ENCODE data around the gene RPUSD4.

RPUSD4 gene

DNA sequence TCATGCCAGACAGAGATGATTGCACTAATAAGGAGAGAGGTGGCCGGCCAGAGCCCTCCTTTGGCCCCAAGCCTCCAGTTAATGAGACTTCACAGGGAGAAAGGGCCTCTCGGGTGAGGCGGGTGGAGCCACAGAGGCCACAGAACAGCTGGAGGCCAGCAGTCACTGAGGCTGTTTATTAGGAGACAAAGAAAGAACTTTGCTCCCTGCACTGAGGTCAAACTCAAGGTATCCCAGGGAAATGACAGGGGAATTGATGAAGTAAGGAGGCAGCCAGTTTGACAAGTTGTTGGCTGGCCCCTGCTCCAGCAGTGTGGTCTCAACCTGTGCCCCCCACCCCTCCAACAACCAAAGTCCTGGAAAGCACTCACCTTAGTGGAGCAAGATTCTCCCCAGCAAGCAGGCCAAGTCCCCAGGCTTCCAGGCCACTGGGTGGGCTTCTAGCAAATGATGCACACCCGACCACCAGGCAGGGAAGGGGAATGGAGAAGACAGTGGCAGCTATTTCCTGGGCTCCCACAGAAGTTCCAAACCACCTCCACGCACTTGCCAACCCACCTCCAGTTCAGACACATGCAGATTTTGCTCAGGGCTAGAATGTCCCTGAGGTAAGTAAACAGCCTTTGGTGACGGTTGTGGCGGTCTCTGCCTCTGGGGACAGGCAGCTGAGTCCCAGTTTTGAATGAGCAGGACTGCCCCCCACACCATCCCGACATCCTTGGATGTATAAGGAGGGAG, 53.2 kb downstream of the RPUSD4 start:
- no peaks in the 10 kb centered on the region for H3K36me3 ChIP-seq (ENCODE audit: control insufficient read depth, low read length)
- no peaks in the 10 kb centered on the region for H3K9me2 ChIP-seq (replicated peaks; ENCODE audit: control insufficient read depth, low read length)
- H3K79me2 ChIP-seq (ENCODE audit: control insufficient read depth, low read length) = no peaks in the 10 kb centered on the region
- no peak overlapping the region for H3K4me3 ChIP-seq (ENCODE audit: low read length)
- no peak overlapping the region for H3K4me2 ChIP-seq (ENCODE audit: low read length)
- no peaks in the 10 kb centered on the region for H3K4me1 ChIP-seq (ENCODE audit: control insufficient read depth, low read length)
- H4K20me1 ChIP-seq (ENCODE audit: control insufficient read depth, insufficient read depth, low read depth, low read length) = no peaks in the 10 kb centered on the region; the same call in 1 of the 2 replicates
- no peaks in the 10 kb centered on the region for H3F3A ChIP-seq (ENCODE audit: control insufficient read depth, insufficient read depth)
- peaks cover 15% of the 10 kb centered on the region for H3K27me3 ChIP-seq (ENCODE audit: control insufficient read depth, low read length)
- no peaks in the 10 kb centered on the region for H3K9me3 ChIP-seq (ENCODE audit: control insufficient read depth, insufficient read depth, low read length)
- H3K27ac ChIP-seq (ENCODE audit: low read depth, low read length) = no peak overlapping the region
- TF ChIP-seq EZH2phosphoT487 (IDR thresholded peaks at IDR 0.05; ENCODE audit: borderline replicate concordance, low read length) = no peak
- TF ChIP-seq, protein P1, sequence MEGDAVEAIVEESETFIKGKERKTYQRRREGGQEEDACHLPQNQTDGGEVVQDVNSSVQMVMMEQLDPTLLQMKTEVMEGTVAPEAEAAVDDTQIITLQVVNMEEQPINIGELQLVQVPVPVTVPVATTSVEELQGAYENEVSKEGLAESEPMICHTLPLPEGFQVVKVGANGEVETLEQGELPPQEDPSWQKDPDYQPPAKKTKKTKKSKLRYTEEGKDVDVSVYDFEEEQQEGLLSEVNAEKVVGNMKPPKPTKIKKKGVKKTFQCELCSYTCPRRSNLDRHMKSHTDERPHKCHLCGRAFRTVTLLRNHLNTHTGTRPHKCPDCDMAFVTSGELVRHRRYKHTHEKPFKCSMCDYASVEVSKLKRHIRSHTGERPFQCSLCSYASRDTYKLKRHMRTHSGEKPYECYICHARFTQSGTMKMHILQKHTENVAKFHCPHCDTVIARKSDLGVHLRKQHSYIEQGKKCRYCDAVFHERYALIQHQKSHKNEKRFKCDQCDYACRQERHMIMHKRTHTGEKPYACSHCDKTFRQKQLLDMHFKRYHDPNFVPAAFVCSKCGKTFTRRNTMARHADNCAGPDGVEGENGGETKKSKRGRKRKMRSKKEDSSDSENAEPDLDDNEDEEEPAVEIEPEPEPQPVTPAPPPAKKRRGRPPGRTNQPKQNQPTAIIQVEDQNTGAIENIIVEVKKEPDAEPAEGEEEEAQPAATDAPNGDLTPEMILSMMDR (IDR thresholded peaks at IDR 0.05; ENCODE audit: low read depth, low read length, poor library complexity, severe bottlenecking) = no peak

DNA sequence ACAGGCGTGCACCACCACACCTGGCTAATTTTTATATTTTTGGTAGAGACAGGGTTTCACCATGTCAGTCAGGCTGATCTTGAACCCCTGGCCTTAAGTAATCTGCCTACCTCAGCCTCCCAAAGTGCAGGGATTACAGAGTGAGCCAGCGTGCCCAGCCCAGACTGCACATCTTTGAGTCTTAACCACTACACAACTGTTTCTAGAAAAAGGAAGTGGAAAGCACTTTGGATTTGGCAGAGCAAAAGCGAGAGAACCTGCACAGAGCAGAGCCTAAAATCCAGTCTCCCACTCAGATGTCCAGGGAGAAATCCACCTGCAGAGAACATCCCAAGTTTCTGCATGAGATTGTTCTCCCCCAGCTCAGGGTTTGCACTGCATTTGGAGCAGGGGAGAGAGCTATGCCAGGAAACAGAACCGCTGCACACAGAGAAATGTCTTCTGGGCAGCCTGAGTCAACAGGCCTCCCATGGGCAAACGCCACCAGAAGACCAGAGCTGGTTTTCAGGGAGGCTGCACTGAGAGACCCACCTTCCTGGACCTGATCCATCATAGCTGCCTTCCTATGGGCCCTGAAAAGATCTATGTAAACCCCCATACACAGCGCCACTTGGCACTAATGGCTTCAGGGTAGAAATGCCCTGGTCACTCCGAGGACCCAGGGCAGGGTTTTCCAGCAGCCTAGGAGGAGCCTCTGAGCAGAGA, 54.0 kb downstream of the RPUSD4 start:
- H3K27me3 ChIP-seq (ENCODE audit: control insufficient read depth, low read length) = peaks cover 23% of the 10 kb centered on the region
- no peaks in the 10 kb centered on the region for H3K9me3 ChIP-seq (ENCODE audit: control insufficient read depth, insufficient read depth, low read length)
- H3K36me3 ChIP-seq (ENCODE audit: control insufficient read depth, low read length) = no peaks in the 10 kb centered on the region
- H3K4me3 ChIP-seq (ENCODE audit: low read length) = no peak overlapping the region
- no peaks in the 10 kb centered on the region for H3F3A ChIP-seq (ENCODE audit: control insufficient read depth, insufficient read depth)
- H3K27ac ChIP-seq (ENCODE audit: low read depth, low read length) = no peak overlapping the region
- H3K4me2 ChIP-seq (ENCODE audit: low read length) = no peak overlapping the region
- no peaks in the 10 kb centered on the region for H3K9me2 ChIP-seq (replicated peaks; ENCODE audit: control insufficient read depth, low read length)
- H3K4me1 ChIP-seq (ENCODE audit: control insufficient read depth, low read length) = no peaks in the 10 kb centered on the region
- H4K20me1 ChIP-seq (ENCODE audit: control insufficient read depth, insufficient read depth, low read depth, low read length) = no peaks in the 10 kb centered on the region
- no peaks in the 10 kb centered on the region for H3K79me2 ChIP-seq (ENCODE audit: control insufficient read depth, low read length)
- TF ChIP-seq, protein P1 (IDR thresholded peaks at IDR 0.05; ENCODE audit: low read depth, low read length, poor library complexity, severe bottlenecking) = no peak
- no peak for TF ChIP-seq EZH2phosphoT487 (IDR thresholded peaks at IDR 0.05; ENCODE audit: borderline replicate concordance, low read length)

DNA sequence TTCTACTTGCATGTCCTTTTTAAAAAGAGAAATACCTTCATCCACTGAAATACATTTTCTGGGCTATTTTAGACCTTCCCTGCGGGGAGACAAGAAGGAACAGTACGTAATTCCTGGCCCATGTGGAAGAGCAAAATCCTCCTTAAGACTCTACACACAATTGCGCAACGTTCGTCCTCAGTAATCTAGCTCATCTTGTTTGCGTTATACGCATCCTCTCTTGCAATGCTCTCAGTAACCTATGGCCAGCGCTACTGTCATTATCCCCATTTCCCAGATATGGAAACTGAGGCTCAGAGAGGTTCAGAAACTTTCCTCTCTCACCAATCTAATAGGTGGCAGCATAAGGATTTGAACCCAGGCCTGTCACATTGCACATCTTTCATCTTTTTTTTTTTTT, 54.6 kb downstream of the RPUSD4 start:
- no peak overlapping the region for H3K27ac ChIP-seq (ENCODE audit: low read depth, low read length)
- H3K4me1 ChIP-seq (ENCODE audit: control insufficient read depth, low read length) = no peaks in the 10 kb centered on the region
- H3K27me3 ChIP-seq (ENCODE audit: control insufficient read depth, low read length) = peaks cover 27% of the 10 kb centered on the region
- H3K4me3 ChIP-seq (ENCODE audit: low read length) = no peak overlapping the region
- H3K9me2 ChIP-seq (replicated peaks; ENCODE audit: control insufficient read depth, low read length) = no peaks in the 10 kb centered on the region
- H4K20me1 ChIP-seq (ENCODE audit: control insufficient read depth, insufficient read depth, low read depth, low read length) = no peaks in the 10 kb centered on the region
- H3K79me2 ChIP-seq (ENCODE audit: control insufficient read depth, low read length) = no peaks in the 10 kb centered on the region
- no peaks in the 10 kb centered on the region for H3F3A ChIP-seq (ENCODE audit: control insufficient read depth, insufficient read depth)
- peaks cover 4% of the 10 kb centered on the region; the same call in 1 of the 2 replicates for H3K9me3 ChIP-seq (ENCODE audit: control insufficient read depth, insufficient read depth, low read length)
- no peaks in the 10 kb centered on the region for H3K36me3 ChIP-seq (ENCODE audit: control insufficient read depth, low read length)
- TF ChIP-seq, protein P1 (IDR thresholded peaks at IDR 0.05; ENCODE audit: low read depth, low read length, poor library complexity, severe bottlenecking) = no peak
- no peak for TF ChIP-seq EZH2phosphoT487 (IDR thresholded peaks at IDR 0.05; ENCODE audit: borderline replicate concordance, low read length)
- H3K4me2 ChIP-seq (ENCODE audit: low read length) = no peak overlapping the region

Data from DOHH2 (cell line).